ENCODE results near the gene DAAM1.

DNA sequence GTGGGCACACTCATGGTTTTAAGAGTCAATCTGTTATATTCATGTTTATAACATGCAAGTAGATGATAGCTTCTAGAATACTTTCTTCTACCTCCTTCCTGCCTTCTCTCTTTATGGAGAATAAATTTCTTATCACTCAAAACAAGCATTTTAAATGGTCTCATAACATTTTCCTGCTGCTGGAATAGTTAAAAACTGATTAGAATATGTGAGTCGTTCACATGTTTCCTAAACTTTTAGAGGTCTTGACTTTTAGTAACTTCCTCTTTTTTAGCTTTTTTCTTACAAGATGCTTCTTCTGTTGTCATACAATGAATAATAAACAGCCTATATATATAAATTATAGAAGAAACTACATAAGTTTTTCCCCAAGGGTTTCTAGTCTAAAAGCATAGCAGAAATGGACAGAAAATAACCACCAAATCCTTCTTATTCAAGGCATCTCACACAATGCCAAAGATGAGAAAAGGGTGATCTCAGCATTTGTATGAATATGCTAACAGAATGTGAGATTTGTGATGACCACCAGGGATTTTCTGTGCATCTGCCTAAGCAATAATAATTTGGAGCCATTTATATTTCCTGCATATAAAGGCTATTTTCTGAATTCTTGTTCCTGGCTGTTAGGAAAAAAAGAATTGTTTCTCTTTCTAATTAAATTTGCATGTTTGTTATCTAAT is 127.8 kb downstream of the DAAM1 start:
- TF ChIP-seq ELF4 (IDR thresholded peaks at IDR 0.05) = no peak
- TF ChIP-seq HDGF (IDR thresholded peaks at IDR 0.05; ENCODE audit: borderline replicate concordance) = no peak
- TF ChIP-seq BHLHE40 (IDR thresholded peaks at IDR 0.05; ENCODE audit: borderline replicate concordance) = no peak
- TF ChIP-seq ZNF384 (IDR thresholded peaks at IDR 0.05) = no peak
- no peak for TF ChIP-seq FOXK2 (IDR thresholded peaks at IDR 0.05)
- TF ChIP-seq SP1 (IDR thresholded peaks at IDR 0.05) = no peak
- TF ChIP-seq FOXA1 (IDR thresholded peaks at IDR 0.05) = no peak
- no peak for TF ChIP-seq ARNT (IDR thresholded peaks at IDR 0.05)
- TF ChIP-seq CTBP1 (IDR thresholded peaks at IDR 0.05; ENCODE audit: borderline replicate concordance) = no peak
- no peak for TF ChIP-seq L3MBTL2 (conservative IDR thresholded peaks at IDR 0.05)
- no peak for TF ChIP-seq TARDBP (IDR thresholded peaks at IDR 0.05)
- TF ChIP-seq SUZ12 (IDR thresholded peaks at IDR 0.05) = no peak
- no peak for TF ChIP-seq LEF1 (IDR thresholded peaks at IDR 0.05; ENCODE audit: borderline replicate concordance)
- no peak for TF ChIP-seq FOXM1 (IDR thresholded peaks at IDR 0.05; ENCODE audit: borderline replicate concordance)

Data from HEK293T (cell line).